ENCODE results near the gene PECR. TPM values are rescaled to one million over a fixed set of nuclear protein-coding genes. Genes with fewer than 3 reads are reported as not detected.

PECR gene
- total and polyA plus RNA-seq, 12 donors: 5.3 to 22.2 (median 10.7) TPM

- intact Hi-C loops (cut with DNase I): no loop called here
These were observed 51.4 kb downstream of the PECR start for GRCh38 chr2:216030216-216030615.

GRCh38 chr2:216029416-216030129 lies 52.0 kb downstream of the PECR start:
- no peaks in the 10 kb centered on the region for H3K27me3 ChIP-seq
- no peak overlapping the region for H3K27ac ChIP-seq
- no peak overlapping the region for H3K4me3 ChIP-seq
- intact Hi-C loops (cut with DNase I): no loop called here
- H3K9me3 ChIP-seq (replicated peaks in 1 of 3): no peaks in the 10 kb centered on the region
- H3K4me1 ChIP-seq (replicated peaks in 1 of 2): peaks cover 0 to 6% of the 10 kb centered on the region in 2 donors
- no peak for TF ChIP-seq POLR2A (IDR thresholded peaks at IDR 0.05)
- WGBS, 4 donors: 93 to 96% (median 95%) methylated on average over 7 of the region's 7 CpGs
- no peaks in the 10 kb centered on the region for H3K36me3 ChIP-seq (replicated peaks in 1 of 2)
- no peak for DNase-seq

More at GRCh38 chr2:216030216-216030615, 51.4 kb downstream of the PECR start:
- DNase-seq: no peak
- Histone ChIP-seq H3K4me3 (no peak overlapping the region), H3K9me3 (replicated peaks in 1 of 3) (no peaks in the 10 kb centered on the region), H3K4me1 (replicated peaks in 1 of 2) (peaks cover 0 to 6% of the 10 kb centered on the region in 2 donors), H3K27ac (no peak overlapping the region), H3K27me3 (no peaks in the 10 kb centered on the region), H3K36me3 (replicated peaks in 1 of 2) (no peaks in the 10 kb centered on the region)
- TF ChIP-seq POLR2A (IDR thresholded peaks at IDR 0.05) (no peak), CTCF (IDR thresholded peaks at IDR 0.05) (no peak)
- WGBS, 4 donors: 94 to 98% (median 96%) methylated on average over 3 of the region's 3 CpGs

GRCh38 chr2:216024779-216025336 lies 56.8 kb downstream of the PECR start:
- Histone ChIP-seq H3K9me3 (replicated peaks in 1 of 3) (no peaks in the 10 kb centered on the region), H3K27me3 (no peaks in the 10 kb centered on the region), H3K4me1 (replicated peaks in 1 of 2) (no peaks in the 10 kb centered on the region), H3K27ac (no peak overlapping the region), H3K4me3 (no peak overlapping the region), H3K36me3 (replicated peaks in 1 of 2) (no peaks in the 10 kb centered on the region)
- intact Hi-C loops (cut with DNase I): no loop called here
- no peak for DNase-seq
- TF ChIP-seq CTCF (IDR thresholded peaks at IDR 0.05) (no peak), POLR2A (IDR thresholded peaks at IDR 0.05) (no peak)
- WGBS, 4 donors: 94 to 97% (median 96%) methylated on average over 7 of the region's 7 CpGs

- Histone ChIP-seq H3K36me3 (replicated peaks in 1 of 2) (no peaks in the 10 kb centered on the region), H3K27me3 (no peaks in the 10 kb centered on the region), H3K4me1 (replicated peaks in 1 of 2) (no peaks in the 10 kb centered on the region), H3K4me3 (no peak overlapping the region), H3K27ac (no peak overlapping the region), H3K9me3 (replicated peaks in 1 of 3) (no peaks in the 10 kb centered on the region)
- intact Hi-C loops (cut with DNase I): no loop called here
- TF ChIP-seq POLR2A (IDR thresholded peaks at IDR 0.05) (no peak), CTCF (IDR thresholded peaks at IDR 0.05) (peak; percentile 47 to 62 (median 55))
- DNase-seq: peak; percentile 30 to 70 (median 45)
- WGBS, 4 donors: 25 to 38% (median 32%) methylated on average over 3 of the region's 3 CpGs
These were observed 58.5 kb downstream of the PECR start for GRCh38 chr2:216023055-216023648.
